ENCODE results near the gene ZNF593. TPM values are rescaled to one million over a fixed set of nuclear protein-coding genes. Genes with fewer than 3 reads are reported as not detected.

ZNF593 gene
- 84.0 and 87.1 TPM in 2 replicates for total RNA-seq

DNA sequence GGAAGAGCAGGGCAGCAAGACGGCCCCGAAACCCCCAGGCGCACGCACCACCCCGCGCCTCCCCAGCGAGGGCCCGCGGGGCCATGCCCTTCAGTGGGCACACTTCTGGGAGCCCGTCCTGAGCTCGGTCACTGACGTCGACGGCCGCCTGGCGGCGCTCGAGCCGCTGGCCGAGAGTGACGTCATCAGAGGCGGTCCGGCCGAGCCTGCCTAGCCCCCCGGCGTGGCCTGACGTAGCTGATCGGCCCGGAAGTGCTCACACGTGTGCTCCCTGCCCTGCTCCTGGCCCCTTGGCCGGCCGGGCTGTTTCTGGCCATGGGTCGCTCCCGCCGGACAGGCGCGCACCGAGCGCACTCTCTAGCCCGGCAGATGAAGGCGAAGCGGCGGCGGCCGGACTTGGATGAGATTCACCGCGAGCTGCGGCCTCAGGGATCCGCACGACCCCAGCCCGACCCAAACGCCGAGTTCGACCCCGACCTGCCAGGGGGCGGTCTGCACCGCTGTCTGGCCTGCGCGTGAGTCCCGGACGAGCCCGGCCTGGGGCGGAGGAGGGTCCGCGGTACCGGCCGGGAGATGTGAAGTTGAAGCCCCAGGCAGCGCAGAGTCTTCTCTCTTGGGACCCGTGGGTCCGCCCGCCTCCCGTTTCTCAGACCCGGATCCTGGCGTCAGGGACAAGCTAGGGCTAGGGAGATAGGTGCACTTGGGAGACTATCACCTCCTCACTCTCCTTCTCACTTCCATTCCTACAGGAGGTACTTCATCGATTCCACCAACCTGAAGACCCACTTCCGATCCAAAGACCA, at the start of gene ZNF593:
Gene ZNF593 (plus strand): TSS at position 240 of the 803 bp plus-strand sequence. CDS start 76 bp downstream, at position 316.
- intact Hi-C loops (cut with micrococcal nuclease), result loop anchor here (1.0 to 10.0 kb wide), 4 partner anchors 64 to 225 kb away; partner anchors contain the start of gene CEP85
- peak; percentile 97 for DNase-seq
- Mint-ChIP-seq H3K4me3 (peak within 1 kb of the TSS; percentile 96), H3K27me3 (peaks cover 9% of the 10 kb centered on the region), H3K36me3 (ENCODE audit: low read depth) (peaks cover 8% of the 10 kb centered on the region), H3K4me1 (peaks cover 27% of the 10 kb centered on the region), H3K27ac (peak within 1 kb of the TSS; percentile 92), H3K9me3 (no peaks in the 10 kb centered on the region)

DNA sequence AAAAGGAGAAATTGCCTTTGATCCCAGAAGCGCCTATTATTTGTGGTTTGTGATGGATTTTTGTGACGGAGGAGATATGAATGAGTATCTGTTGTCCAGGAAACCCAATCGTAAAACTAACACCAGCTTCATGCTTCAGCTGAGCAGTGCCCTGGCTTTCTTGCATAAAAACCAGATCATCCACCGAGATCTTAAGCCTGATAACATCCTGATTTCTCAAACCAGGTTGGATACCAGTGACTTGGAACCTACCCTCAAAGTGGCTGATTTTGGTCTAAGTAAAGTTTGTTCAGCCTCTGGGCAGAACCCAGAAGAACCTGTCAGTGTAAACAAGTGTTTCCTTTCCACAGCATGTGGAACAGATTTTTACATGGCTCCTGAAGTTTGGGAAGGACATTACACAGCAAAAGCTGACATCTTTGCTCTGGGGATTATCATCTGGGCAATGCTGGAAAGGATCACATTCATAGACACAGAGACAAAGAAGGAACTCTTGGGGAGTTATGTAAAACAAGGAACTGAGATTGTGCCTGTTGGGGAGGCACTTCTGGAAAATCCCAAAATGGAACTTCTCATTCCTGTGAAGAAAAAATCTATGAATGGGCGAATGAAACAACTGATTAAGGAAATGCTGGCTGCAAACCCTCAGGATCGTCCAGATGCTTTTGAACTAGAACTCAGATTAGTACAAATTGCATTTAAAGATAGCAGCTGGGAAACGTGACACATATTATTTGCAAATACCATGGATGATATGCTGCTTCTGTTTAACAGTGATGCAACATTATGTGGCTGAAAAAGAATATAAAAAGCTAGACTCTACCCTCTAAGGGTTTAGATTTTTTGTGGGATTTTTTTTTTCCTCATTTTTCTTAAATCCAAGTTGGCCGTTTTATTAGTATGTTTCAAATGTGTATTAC, 47.6 kb upstream of the ZNF593 start:
- intact Hi-C loops (cut with micrococcal nuclease), result loop anchor here (10.0 kb wide), 1 partner anchor 217 kb away; the partner anchor contains the start of gene STMN1
- no peak for DNase-seq
- no peak overlapping the region for H3K4me3 Mint-ChIP-seq
- peaks cover 37% of the 10 kb centered on the region for H3K36me3 Mint-ChIP-seq (ENCODE audit: low read depth)
- no peaks in the 10 kb centered on the region for H3K27me3 Mint-ChIP-seq
- H3K27ac Mint-ChIP-seq, result no peak overlapping the region
- no peaks in the 10 kb centered on the region for H3K9me3 Mint-ChIP-seq
- H3K4me1 Mint-ChIP-seq, result peaks cover 58% of the 10 kb centered on the region

DNA sequence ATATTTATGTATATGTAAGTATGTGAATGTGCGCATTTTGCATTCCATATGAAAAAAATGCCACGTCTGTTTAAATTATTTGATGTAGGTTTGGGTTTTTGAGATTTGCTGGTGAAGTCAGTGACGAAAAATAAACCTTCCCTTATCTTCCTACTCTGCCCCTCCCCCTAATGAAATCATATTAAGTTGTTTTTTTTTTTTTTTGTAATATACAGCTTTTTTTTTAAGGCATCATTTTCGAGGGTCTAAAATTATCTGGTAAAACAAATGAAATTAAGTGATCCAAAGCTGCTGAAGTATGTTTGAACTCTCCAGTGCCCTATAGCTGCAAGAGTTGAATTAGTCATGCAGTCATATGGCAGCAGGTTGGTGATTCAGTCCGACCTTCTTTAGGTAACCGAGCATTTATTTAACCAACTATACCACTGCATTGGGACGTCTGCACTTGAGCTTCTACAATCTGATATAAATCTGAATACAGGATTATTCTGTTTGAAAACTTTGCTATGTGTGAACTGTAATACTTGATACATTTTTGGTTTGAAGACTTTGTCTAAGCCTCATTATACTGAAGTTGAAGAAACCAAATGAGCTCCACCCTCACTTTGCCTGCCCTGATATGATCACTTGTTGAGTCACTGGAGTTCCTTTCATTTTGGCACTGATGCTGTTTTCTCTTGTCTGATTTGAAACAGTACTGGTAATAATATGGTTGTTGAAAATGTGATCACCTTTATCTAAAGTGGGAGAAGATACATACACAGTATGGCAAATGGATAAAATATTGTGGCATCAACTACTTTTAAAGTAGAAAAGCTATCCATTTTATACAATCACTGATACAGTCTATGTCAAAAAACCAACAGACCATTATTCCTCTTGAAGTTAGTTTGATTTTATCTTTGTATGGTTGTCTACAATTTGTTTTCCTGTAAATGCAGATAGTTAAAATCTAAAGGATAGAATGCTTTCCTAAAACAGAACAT, 46.4 kb upstream of the ZNF593 start:
- DNase-seq, result peak; percentile 79
- peak overlapping the region; percentile 74 for H3K27ac Mint-ChIP-seq
- no peaks in the 10 kb centered on the region for H3K27me3 Mint-ChIP-seq
- peak overlapping the region; percentile 42 for H3K4me3 Mint-ChIP-seq
- peaks cover 61% of the 10 kb centered on the region for H3K4me1 Mint-ChIP-seq
- H3K36me3 Mint-ChIP-seq (ENCODE audit: low read depth), result peaks cover 28% of the 10 kb centered on the region
- intact Hi-C loops (cut with micrococcal nuclease), result loop anchor here (1.0 to 10.0 kb wide), 2 partner anchors 12 to 218 kb away; partner anchors contain the start of genes PDIK1L and STMN1
- H3K9me3 Mint-ChIP-seq, result no peaks in the 10 kb centered on the region

DNA sequence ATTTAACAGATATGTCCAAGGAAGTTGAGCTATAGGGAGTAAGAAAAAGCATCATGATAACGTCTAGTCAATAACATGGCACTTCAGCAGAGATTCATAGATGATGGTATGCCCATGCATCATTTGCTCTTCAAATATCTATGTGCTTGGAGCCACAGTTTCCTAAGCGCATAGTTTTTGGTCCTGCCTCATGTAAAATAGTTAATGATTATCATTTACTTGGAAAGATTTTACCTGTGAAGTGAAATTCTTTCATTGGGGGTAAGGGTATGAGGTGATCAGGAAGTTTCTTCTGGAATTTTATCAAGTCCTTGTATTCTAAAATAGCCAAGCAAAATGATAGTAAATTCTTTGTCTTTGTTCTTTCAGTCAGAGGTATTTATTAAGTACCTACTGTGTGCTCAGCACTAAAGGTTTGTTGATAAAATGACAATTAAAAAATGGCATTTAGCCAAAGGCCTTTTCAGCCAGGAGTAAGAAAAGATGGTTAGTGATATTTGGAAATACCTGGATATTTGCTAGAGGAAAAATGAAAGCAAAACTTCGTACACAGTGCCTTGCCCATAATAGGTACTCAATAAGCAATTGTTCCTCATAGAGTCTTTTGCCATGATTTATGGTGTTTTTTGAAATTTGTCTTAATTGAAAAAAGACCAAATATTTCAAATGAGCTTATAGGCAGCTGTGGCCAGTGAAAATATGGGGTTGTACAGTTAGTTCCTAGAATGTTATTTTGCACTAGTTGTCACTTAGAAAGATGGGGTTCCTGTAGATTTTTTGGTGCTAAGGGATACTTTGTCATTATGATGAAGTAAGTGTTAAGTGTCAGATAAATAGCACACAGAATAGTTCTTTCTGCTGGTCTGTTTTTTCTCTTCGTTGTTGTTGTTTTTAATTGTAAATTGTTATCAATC, 45.0 kb upstream of the ZNF593 start:
- Mint-ChIP-seq H3K9me3 (no peaks in the 10 kb centered on the region), H3K27ac (peak overlapping the region; percentile 41), H3K4me1 (peaks cover 56% of the 10 kb centered on the region), H3K27me3 (no peaks in the 10 kb centered on the region), H3K4me3 (peak overlapping the region; percentile 48), H3K36me3 (ENCODE audit: low read depth) (peaks cover 20% of the 10 kb centered on the region)
- intact Hi-C loops (cut with micrococcal nuclease), result loop anchor here (10.0 kb wide), 1 partner anchor 220 kb away; the partner anchor contains the start of gene STMN1
- DNase-seq, result no peak

DNA sequence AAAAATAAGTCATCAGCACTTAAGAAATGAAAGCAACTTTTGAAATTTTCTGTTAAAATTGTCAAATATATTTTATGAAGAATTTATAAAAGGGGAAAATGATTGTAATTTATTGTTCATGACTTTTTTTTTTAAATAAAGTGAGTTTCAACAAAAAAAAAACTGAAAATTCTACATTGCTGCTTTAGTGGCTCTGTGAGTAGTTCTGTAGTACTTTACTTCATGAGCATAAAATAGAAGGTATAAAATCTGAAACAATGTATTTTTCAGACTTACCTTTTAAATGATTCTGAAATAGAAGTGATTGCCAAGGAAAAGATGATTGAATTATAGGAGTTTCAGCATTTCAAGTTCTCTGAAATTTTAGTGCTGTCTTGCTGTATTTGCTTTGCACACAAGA, 44.3 kb upstream of the ZNF593 start:
- DNase-seq, result no peak
- H3K4me1 Mint-ChIP-seq, result peaks cover 49% of the 10 kb centered on the region
- intact Hi-C loops (cut with micrococcal nuclease), result loop anchor here (10.0 kb wide), 1 partner anchor 221 kb away; the partner anchor contains the start of gene STMN1
- no peaks in the 10 kb centered on the region for H3K9me3 Mint-ChIP-seq
- peaks cover 14% of the 10 kb centered on the region for H3K36me3 Mint-ChIP-seq (ENCODE audit: low read depth)
- H3K27me3 Mint-ChIP-seq, result no peaks in the 10 kb centered on the region
- no peak overlapping the region for H3K4me3 Mint-ChIP-seq
- H3K27ac Mint-ChIP-seq, result peak overlapping the region; percentile 25

DNA sequence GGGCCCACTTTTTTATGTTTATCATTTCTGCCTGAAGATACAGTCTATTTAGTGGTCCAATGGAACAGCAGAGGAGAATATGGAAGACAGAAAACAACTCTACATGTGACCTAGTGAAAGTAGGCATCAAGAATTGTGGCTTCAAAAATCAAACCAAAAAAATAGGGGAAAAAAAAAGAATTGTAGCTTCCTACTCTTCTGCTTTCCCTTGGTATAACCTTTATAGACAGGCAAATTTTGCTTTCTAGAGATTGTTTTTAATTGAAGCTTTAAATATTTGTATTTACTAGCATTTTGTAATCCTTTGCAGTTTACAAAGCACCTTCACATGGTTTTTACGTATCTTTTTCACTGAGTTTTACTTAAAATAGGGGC, 43.8 kb upstream of the ZNF593 start:
- H3K4me1 Mint-ChIP-seq, result peaks cover 50% of the 10 kb centered on the region
- H3K27ac Mint-ChIP-seq, result peak overlapping the region; percentile 89
- H3K9me3 Mint-ChIP-seq, result no peaks in the 10 kb centered on the region
- H3K27me3 Mint-ChIP-seq, result no peaks in the 10 kb centered on the region
- intact Hi-C loops (cut with micrococcal nuclease), result loop anchor here (10.0 kb wide), 1 partner anchor 221 kb away; the partner anchor contains the start of gene STMN1
- peak overlapping the region; percentile 73 for H3K4me3 Mint-ChIP-seq
- DNase-seq, result no peak
- H3K36me3 Mint-ChIP-seq (ENCODE audit: low read depth), result peaks cover 13% of the 10 kb centered on the region

DNA sequence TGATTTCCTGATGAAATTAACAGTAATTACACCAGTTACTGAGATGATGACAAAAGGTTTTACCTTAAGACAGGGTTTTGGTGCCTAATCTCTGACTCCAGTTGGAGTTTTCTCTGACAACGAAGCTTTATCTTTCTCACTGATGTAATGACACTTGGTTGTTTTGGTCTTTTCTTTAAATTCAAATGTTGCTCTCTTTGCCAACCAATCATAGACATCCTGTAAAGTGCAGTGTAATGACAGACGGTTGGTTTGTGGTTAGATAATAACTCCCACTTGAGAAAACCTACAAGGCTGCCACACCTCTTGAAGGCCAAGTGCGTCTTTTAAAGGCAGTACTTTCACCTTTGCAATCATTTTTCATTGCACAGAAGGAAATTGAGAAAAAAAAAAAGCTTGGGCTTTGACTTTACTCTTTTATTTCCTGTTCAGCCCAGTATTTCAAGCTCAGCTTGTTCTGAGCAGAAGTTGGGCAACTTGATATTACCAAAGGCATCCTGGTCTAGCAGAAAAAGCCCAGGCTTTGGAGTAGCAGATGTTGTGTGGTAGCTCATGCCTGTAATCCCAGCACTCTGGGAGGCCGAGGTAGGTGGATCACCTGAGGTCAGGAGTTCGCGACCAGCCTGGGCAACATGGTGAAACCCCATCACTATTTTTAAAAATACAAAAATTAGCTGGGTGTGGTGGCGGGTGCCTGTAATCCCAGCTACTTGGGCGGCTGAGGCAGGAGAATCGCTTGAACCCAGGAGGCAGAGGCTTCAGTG, 43.2 kb upstream of the ZNF593 start:
- peak overlapping the region; percentile 89 for H3K27ac Mint-ChIP-seq
- DNase-seq, result peak; percentile 91
- H3K4me1 Mint-ChIP-seq, result peaks cover 50% of the 10 kb centered on the region
- intact Hi-C loops (cut with micrococcal nuclease), result loop anchor here (10.0 kb wide), 1 partner anchor 222 kb away; the partner anchor contains the start of gene STMN1
- no peaks in the 10 kb centered on the region for H3K27me3 Mint-ChIP-seq
- peaks cover 13% of the 10 kb centered on the region for H3K36me3 Mint-ChIP-seq (ENCODE audit: low read depth)
- peak overlapping the region; percentile 73 for H3K4me3 Mint-ChIP-seq
- H3K9me3 Mint-ChIP-seq, result no peaks in the 10 kb centered on the region

DNA sequence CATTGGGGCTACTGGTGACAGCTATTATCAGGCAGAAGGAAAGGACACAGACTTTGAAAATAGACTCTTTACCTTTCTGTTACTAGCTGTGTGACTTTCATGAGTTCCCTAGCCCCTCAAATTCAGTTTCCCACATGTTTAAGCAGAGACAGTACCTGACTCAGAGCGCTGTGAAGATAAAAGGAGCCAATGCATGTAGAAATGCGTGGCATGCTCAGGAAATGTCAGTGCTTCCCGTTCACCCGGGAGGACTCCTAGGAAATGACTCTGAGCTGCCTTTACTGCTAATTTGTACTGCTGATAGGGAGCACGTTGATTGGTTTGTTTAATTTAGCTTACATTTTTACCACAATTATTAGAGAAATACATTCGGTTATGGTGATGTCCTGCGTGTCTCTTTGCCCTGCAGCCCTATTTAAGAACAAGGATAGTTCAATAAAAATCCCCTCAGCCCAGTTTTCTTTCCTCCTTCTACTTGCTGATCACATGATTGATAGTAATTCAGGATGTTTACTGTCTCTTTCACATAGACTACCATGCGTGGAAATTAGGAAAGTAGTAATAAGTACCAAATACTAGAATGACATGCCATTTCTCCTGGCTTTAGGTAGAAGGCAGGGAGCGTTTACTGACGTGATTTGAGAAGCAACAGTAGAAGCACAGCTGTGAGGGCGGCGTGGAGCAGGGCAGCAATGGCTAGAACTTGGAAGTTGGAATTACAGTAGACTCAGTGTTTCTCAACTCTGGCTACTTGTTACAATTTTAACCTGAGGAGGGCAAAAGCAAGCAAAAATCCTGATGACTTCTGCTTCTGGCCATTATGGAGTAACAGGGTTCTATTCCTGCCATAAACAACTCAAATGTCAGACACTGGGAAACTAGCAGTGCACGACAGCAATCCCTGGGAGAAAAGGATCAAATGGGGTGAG, 42.2 kb upstream of the ZNF593 start:
- intact Hi-C loops (cut with micrococcal nuclease), result loop anchor here (10.0 kb wide), 1 partner anchor 223 kb away; the partner anchor contains the start of gene STMN1
- Mint-ChIP-seq H3K4me3 (peak overlapping the region; percentile 73), H3K27me3 (no peaks in the 10 kb centered on the region), H3K36me3 (ENCODE audit: low read depth) (peaks cover 8% of the 10 kb centered on the region), H3K9me3 (no peaks in the 10 kb centered on the region), H3K4me1 (peaks cover 50% of the 10 kb centered on the region), H3K27ac (peak overlapping the region; percentile 56)
- DNase-seq, result peak; percentile 72

DNA sequence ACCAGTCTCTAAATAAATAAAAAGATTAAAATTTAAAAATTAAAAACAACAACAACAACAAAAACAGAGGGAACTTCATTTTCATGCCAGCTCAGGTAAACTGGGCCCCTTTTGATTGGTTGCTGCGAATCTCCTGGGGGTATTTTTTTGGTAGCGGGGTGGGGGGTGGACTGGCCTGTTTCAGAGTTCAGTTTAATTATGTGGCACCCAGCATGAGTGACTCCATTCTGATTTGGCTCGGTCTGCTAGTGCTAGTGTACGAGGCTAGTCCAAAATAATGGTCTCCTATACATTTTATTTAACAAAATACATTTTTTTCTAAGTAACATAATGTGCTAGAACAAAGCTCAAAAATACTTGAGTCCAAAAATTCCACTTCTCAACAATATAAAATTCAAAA, 39.9 kb upstream of the ZNF593 start:
- H3K27ac Mint-ChIP-seq, result no peak overlapping the region
- no peak overlapping the region for H3K4me3 Mint-ChIP-seq
- peaks cover 3% of the 10 kb centered on the region for H3K36me3 Mint-ChIP-seq (ENCODE audit: low read depth)
- intact Hi-C loops (cut with micrococcal nuclease), result loop anchor here (10.0 kb wide), 1 partner anchor 225 kb away; the partner anchor contains the start of gene STMN1
- H3K4me1 Mint-ChIP-seq, result peaks cover 38% of the 10 kb centered on the region
- no peak for DNase-seq
- H3K9me3 Mint-ChIP-seq, result no peaks in the 10 kb centered on the region
- no peaks in the 10 kb centered on the region for H3K27me3 Mint-ChIP-seq

DNA sequence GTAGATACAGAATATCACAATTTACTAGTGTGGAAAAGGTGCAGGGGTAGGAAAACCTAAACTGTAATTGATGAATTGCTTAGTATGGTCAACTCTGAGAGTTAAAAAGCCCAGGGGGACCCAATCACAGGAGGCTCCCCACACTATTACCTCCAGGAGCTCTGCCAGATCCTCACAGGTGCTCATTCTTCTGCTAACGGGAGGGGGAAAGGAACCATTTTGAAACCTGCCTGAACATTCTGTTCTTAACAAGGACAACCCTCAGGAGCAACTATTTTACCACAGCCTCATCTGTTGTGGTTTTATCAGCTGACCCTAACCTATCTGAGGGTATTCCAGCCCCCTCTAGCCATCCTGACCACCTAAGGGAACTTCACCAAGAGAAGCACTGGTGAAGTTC, 39.0 kb upstream of the ZNF593 start:
- Mint-ChIP-seq H3K4me1 (peaks cover 32% of the 10 kb centered on the region), H3K27me3 (no peaks in the 10 kb centered on the region), H3K36me3 (ENCODE audit: low read depth) (peaks cover 3% of the 10 kb centered on the region), H3K9me3 (no peaks in the 10 kb centered on the region), H3K27ac (no peak overlapping the region), H3K4me3 (no peak overlapping the region)
- DNase-seq, result no peak
- intact Hi-C loops (cut with micrococcal nuclease), result no loop called here

Measured in activated CD4-positive, alpha-beta T cell treated with anti-CD3 and anti-CD28 coated beads, Interleukin-2, amount 10 ng/mL, durations not matched to agents 24 days and 14 days (primary cell).